LHCN-M2 (cell line): ENCODE measurements around the gene NFU1. TPM values are rescaled to one million over a fixed set of nuclear protein-coding genes. Genes with fewer than 3 reads are reported as not detected.

ENCODE experiments used
- total RNA-seq: library from RNA; depleted of rRNA; stranded (reverse); fragments of >200 nt; gene quantifications from 2 replicates; pipeline ENCODE4 v1.2.3, GENCODE V29; 2014; rRNA removed

NFU1 gene
- total RNA-seq, 1 experiment from 2014 or later = 48.0 TPM

Other genes starting within 250 kb of the NFU1 start
- 31.0 and 32.6 TPM in 2 replicates for gene GFPT1, start 50.2 kb downstream of the NFU1 start, total RNA-seq
- 36.4 and 44.1 TPM in 2 replicates for gene AAK1, start 206.3 kb upstream of the NFU1 start, total RNA-seq